ENCODE measurements around the gene CLCN1. TPM values are rescaled to one million over a fixed set of nuclear protein-coding genes. Genes with fewer than 3 reads are reported as not detected.

Gene CLCN1
- total RNA-seq, 4 donors from 2014 or later, result 0.64 TPM; not detected in 3

GRCh38 chr7:143375298-143376034 lies 59.6 kb downstream of the CLCN1 start:
- Histone ChIP-seq H3K27ac (no peak overlapping the region), H3K36me3 (no peaks in the 10 kb centered on the region), H3K4me1 (peaks cover 17% of the 10 kb centered on the region), H3K4me3 (no peak overlapping the region), H3K27me3 (no peaks in the 10 kb centered on the region), H3K9me3 (no peaks in the 10 kb centered on the region)
- TF ChIP-seq EP300 (IDR thresholded peaks at IDR 0.05) (no peak), POLR2AphosphoS5 (IDR thresholded peaks at IDR 0.05) (no peak), POLR2A (IDR thresholded peaks at IDR 0.05) (no peak)
- TF ChIP-seq, protein P1, sequence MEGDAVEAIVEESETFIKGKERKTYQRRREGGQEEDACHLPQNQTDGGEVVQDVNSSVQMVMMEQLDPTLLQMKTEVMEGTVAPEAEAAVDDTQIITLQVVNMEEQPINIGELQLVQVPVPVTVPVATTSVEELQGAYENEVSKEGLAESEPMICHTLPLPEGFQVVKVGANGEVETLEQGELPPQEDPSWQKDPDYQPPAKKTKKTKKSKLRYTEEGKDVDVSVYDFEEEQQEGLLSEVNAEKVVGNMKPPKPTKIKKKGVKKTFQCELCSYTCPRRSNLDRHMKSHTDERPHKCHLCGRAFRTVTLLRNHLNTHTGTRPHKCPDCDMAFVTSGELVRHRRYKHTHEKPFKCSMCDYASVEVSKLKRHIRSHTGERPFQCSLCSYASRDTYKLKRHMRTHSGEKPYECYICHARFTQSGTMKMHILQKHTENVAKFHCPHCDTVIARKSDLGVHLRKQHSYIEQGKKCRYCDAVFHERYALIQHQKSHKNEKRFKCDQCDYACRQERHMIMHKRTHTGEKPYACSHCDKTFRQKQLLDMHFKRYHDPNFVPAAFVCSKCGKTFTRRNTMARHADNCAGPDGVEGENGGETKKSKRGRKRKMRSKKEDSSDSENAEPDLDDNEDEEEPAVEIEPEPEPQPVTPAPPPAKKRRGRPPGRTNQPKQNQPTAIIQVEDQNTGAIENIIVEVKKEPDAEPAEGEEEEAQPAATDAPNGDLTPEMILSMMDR (IDR thresholded peaks at IDR 0.05), result no peak
- 79% methylated on average over 5 of the region's 7 CpGs for WGBS
- no peak for DNase-seq (ENCODE audit: low spot score in 2 of 2)

DNA sequence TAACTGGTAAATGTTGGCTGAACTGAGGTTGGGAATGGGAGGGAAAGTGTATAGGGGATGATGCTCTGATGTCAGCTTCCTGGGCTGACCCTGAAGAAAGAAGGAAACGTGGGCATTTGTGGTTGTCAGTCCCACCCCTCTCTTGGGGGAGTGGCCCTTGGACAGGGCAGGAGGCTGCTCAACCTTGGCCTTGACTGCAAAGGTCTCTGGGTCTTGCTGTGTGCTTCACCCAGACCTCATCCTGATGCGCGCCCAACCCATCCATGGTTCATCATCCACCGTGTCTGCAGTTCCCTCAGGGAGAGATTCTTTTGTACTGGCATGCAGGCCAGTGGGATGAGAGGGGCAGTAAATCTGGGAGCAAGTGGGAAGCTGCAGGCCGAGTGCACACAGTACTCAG lies 60.5 kb downstream of the CLCN1 start:
- Histone ChIP-seq H3K27me3 (no peaks in the 10 kb centered on the region), H3K9me3 (no peaks in the 10 kb centered on the region), H3K36me3 (no peaks in the 10 kb centered on the region), H3K27ac (no peak overlapping the region), H3K4me1 (peaks cover 17% of the 10 kb centered on the region), H3K4me3 (no peak overlapping the region)
- no peak for TF ChIP-seq POLR2AphosphoS5 (IDR thresholded peaks at IDR 0.05)
- no peak for TF ChIP-seq EP300 (IDR thresholded peaks at IDR 0.05)
- TF ChIP-seq, protein P1 (IDR thresholded peaks at IDR 0.05), result no peak
- TF ChIP-seq POLR2A (IDR thresholded peaks at IDR 0.05), result no peak
- no peak for DNase-seq (ENCODE audit: low spot score in 2 of 2)
- 75% methylated on average over 5 of the region's 5 CpGs for WGBS

GRCh38 chr7:143379611-143380259 lies 63.8 kb downstream of the CLCN1 start:
- peak overlapping the region; percentile 74 for H3K4me3 ChIP-seq
- H3K9me3 ChIP-seq, result no peaks in the 10 kb centered on the region
- no peak for DNase-seq (ENCODE audit: low spot score in 2 of 2)
- H3K36me3 ChIP-seq, result no peaks in the 10 kb centered on the region
- H3K27ac ChIP-seq, result peak overlapping the region; percentile 95
- TF ChIP-seq POLR2A (IDR thresholded peaks at IDR 0.05) (no peak), POLR2AphosphoS5 (IDR thresholded peaks at IDR 0.05) (no peak), EP300 (IDR thresholded peaks at IDR 0.05) (no peak)
- TF ChIP-seq, protein P1 (IDR thresholded peaks at IDR 0.05), result no peak
- H3K4me1 ChIP-seq, result peaks cover 49% of the 10 kb centered on the region
- H3K27me3 ChIP-seq, result no peaks in the 10 kb centered on the region
- WGBS, result 25% methylated on average over 15 of the region's 15 CpGs

GRCh38 chr7:143380260-143380645 lies 64.3 kb downstream of the CLCN1 start:
- peak; percentile 92 for DNase-seq (ENCODE audit: low spot score in 2 of 2)
- H3K4me1 ChIP-seq, result peaks cover 54% of the 10 kb centered on the region
- H3K27ac ChIP-seq, result peak overlapping the region; percentile 95
- TF ChIP-seq POLR2AphosphoS5 (IDR thresholded peaks at IDR 0.05) (no peak), EP300 (IDR thresholded peaks at IDR 0.05) (no peak), POLR2A (IDR thresholded peaks at IDR 0.05) (no peak)
- TF ChIP-seq, protein P1 (IDR thresholded peaks at IDR 0.05), result peak; percentile 81 to 85
- H3K27me3 ChIP-seq, result no peaks in the 10 kb centered on the region
- no peaks in the 10 kb centered on the region for H3K9me3 ChIP-seq
- H3K36me3 ChIP-seq, result no peaks in the 10 kb centered on the region
- peak overlapping the region; percentile 74 for H3K4me3 ChIP-seq
- 0% methylated on average over 14 of the region's 35 CpGs for WGBS

Measured in suprapubic skin (tissue), 4 donors.